GM19023 (cell line): ENCODE data around the gene UTP3.
"Not testable (repeated sequence)": the region's sequence is repeated elsewhere in the genome, so short reads cannot be mapped to it uniquely, and the experiment has no call there.

Source experiments
- ATAC-seq: cut with Tn5 transposase; IDR thresholded peaks from one replicate; pipeline ENCODE4 v1.9.1; 2021; ENCODE audit warnings: mild to moderate bottlenecking, moderate library complexity; ENCODE audit not compliant: unreplicated experiment

The UTP3 gene

GRCh38 chr4:70682142-70682541 lies 6.2 kb upstream of the UTP3 start:
- not testable (repeated sequence) for ATAC-seq

GRCh38 chr4:70687392-70687791 lies 940 bp upstream of the UTP3 start:
- ATAC-seq: no peak

- peak; percentile 3 for ATAC-seq
Measured at GRCh38 chr4:70688795-70689231, 481 bp downstream of the UTP3 start.

GRCh38 chr4:70691661-70692060 lies 3.3 kb downstream of the UTP3 start:
- no peak for ATAC-seq

- not testable (repeated sequence) for ATAC-seq
Measured at GRCh38 chr4:70694633-70695032, 6.3 kb downstream of the UTP3 start.

GRCh38 chr4:70698435-70698834 lies 10.1 kb downstream of the UTP3 start:
- ATAC-seq: not testable (repeated sequence)

GRCh38 chr4:70700712-70701111 lies 12.4 kb downstream of the UTP3 start:
- ATAC-seq: no peak

DNA sequence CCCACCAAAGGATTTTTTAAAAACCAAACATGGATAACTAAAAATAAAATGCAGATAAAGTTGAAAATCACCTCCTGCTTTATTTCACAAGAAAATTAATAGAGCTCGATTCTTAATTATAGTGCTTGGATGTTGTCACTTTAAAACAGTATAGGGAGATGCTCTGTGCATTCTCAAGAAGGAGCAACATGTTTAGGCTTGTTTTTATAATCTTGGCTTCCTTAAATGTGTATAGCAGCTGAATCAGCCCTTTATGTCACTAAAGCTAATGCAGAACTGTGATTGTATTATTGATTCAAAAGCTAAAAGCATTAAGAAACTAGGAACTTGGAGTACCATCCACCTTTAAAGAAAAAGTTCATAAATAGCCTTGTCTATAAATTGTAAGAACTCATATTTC lies 12.9 kb downstream of the UTP3 start:
- no peak for ATAC-seq

- ATAC-seq: not testable (repeated sequence)
Measured at GRCh38 chr4:70702592-70702991, 14.3 kb downstream of the UTP3 start.

DNA sequence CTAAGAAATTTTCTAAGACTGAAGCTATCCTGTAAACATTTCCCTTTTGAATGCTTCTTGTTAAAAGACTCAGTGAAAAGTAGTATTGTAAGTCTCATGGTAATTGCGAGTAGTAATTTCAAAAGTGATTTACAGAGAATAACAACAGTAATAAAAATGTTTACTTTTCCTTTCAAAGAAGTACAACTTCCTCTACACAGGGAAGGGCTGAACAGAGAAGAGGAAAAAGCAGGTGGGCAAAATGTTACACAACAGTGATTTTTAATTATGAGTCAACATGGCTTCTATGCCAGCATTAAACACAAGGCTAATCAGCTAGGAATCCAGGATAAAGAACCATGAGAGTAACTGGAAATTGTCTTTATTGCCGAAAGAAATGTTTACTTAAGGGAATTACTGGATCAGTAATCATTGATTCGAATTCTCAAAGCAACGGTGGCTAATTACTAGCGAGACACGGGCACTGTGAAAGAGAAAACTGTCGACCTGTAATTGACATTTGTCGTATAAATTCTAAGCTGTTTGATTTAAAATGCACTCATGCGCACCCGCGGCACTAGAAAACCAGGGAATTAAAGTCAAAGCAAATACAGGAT lies 15.4 kb downstream of the UTP3 start:
- no peak for ATAC-seq

- peak; percentile 70 for ATAC-seq
Measured at GRCh38 chr4:70704215-70704930, 16.0 kb downstream of the UTP3 start.

DNA sequence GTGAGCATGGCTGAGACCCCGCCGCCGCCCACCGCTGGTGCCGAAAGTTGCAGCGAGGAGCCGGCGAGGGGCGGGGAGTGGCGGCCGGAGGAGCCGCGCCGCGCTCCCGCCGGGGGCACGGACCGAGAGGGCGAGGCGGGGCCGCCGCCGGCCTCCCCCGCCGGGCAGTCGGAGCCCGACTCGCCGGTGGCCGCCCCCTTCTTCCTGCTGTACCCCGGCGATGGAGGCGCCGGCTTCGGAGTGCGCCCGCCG lies 16.5 kb downstream of the UTP3 start:
- ATAC-seq: peak; percentile 39

DNA sequence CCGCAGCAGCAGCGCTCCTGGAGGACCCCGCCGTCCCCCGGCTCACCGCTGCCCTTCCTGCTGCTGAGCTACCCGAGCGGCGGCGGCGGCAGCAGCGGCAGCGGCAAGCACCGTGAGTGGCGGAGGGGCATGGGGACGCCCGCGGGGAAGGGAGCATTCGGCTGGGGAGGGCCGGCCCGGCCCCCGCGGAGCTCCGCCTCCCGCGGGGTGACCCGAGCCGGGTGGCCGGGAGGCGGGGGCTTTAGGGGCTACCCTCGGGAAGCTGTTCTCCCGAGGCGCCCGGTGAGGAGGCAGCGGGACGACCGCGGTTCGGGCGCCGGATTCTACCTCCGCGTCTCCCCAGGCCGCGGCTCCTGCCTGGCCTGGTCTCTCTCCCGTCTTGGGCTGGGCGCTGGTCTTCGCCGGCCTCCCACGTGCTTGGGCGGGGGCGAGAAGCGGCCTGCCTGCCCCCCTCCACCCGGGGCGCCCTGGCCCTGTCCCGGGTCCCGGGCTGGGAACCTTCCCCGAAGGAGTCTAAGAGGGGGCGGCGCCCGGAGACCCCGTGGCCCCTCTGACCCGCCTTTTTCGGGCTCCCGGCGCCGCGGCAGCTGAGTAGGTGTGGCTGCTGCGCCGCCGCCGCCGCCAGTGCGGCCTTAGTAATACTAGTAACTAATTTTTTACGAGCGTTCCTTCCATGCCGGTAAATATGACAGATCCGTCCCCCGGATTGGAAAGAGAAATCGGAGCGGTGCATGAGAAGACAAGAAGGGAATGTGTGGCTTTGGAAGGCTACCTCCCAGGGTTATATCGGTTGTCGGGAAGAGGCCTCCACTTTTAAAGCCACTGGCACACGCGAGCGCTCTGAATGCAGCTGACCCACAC lies 17.1 kb downstream of the UTP3 start:
- ATAC-seq: peak; percentile 63

GRCh38 chr4:70706044-70706461 lies 17.7 kb downstream of the UTP3 start:
- no peak for ATAC-seq

GRCh38 chr4:70706516-70706915 lies 18.2 kb downstream of the UTP3 start:
- ATAC-seq: no peak

DNA sequence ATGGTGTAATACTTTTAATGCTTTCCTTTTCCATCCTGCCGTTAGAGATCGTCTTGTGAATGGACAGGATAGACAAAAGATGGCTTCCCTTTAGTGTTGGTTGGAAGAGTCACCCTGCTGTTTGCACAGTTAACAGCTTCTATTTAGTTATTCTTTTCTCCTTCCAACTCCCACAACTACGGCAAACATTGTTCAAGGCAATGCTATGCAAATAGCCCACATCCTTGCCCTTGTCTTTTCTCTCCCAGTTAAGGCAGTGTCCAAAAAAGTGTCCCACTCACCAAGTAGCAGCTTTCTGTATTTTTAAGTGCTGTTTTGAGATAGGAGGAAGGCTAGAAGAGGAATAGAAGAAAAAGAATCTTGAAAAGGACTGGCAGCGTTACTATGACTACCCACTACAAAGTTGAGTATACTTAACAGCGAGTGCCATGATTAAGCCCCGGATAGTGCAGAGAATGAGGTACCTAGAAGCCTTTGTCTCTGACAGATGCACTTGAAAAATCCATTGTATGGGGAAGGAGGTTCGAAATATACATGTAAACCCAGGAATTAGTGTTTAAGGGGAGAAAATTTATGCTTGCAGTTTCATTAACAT lies 21.4 kb downstream of the UTP3 start:
- no peak for ATAC-seq

DNA sequence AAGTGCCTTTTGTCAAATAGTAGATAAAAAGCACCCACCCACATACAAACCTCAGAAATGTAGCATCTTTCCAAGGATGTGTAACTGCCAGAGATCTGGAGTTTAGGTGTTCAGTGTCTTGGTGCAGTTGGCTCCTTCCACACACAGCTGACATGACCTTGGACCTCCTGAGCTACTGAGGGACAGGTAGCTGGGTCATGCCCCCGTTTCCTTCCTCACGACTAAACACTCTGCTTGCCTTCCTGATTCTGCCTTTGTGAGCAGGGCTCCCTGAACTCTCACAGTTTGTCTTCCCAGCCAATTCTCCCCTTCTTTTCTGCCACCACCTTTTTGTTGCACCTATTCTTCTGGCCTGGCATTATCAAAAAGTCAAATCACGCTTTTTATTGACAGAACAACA lies 23.3 kb downstream of the UTP3 start:
- ATAC-seq: no peak

- ATAC-seq: no peak
Measured at GRCh38 chr4:70712150-70712549, 23.8 kb downstream of the UTP3 start.

DNA sequence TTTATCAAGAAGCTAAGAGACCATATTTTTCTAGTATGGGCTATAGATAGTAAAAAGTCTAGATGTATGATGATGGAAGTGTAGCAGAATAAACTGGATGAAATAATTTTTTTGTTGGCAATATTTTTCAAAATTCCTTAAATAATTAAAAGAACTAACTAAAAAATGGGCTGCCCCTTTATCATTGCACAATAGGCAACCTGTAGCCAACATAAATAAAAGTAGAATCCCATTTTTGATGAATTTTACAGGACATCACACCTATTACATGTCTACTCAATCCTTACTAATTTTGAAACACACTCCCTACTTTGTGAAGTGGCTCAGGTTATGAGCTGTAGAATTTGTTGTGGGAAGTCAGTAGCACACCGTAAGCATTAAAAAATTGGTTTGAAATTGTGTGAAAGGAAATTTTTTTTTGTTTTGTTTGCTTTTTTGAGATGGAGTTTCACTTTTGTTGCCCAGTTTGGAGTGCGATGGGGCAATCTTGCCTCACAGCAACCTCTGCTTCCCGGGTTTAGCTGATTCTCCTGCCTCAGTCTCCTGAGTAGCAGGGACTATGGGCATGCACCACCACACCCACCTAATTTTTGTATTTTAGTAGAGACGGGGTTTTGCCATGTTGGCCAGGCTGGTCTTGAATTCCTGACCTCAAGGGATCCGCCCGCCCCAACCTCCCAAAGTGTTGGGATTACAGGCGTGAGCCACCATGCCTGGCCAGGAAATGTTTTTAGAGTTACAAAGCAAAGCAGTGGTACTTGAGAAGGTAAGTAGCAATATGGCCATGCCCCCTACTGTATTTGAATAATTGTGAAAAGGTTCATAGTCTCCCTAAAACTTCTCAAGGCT lies 24.5 kb downstream of the UTP3 start:
- ATAC-seq: no peak

DNA sequence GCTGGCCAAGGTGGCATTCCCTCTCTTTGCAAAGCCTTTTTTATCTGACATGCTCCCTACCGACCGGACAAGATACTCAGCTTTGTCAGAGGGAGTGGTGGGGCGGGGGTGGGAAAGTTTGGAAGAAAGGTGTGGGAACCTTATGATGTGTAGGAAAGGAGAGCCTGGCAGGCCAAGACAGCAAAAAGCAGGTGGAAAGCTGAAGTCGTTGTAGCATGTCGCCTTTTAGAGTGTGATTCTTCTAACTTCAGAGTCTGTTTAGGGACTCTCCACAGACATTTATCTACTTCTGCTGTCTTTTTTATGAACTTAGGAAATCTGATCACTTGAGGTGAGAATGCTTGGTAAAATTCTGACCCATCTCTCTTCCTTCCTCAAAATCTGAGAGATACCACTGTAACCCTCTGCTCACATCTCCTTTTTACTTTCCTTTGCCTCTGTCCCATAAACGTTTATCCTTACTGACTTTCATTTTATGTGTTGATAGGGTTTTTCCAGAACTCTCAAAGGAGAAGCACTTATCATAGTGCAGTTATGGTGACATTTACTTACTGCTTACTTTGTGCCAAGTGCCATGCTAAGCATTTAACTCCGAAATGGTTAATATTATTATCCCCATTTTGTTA lies 25.2 kb downstream of the UTP3 start:
- ATAC-seq: peak; percentile 45
